HUES6 (cell line): ENCODE data around the gene BDH2.

Experiments used
- H3K27ac ChIP-seq: 2 replicates; pipeline ENCODE4 v1.7.0; 2013; ENCODE audit warnings: low read depth, mild to moderate bottlenecking, low read length, inconsistent platforms
- H3K27me3 ChIP-seq: 2 replicates; pipeline ENCODE4 v1.6.1; 2013; ENCODE audit warnings: low read length; ENCODE audit not compliant: control insufficient read depth, insufficient read depth
- H3K36me3 ChIP-seq: 2 replicates; pipeline ENCODE4 v1.6.1; 2013; ENCODE audit warnings: low read length; ENCODE audit not compliant: control insufficient read depth, insufficient read depth
- H3K4me1 ChIP-seq: 2 replicates; pipeline ENCODE4 v1.6.1; 2013; ENCODE audit warnings: low read length; ENCODE audit not compliant: control insufficient read depth, insufficient read depth
- H3K4me3 ChIP-seq: 2 replicates; pipeline ENCODE4 v1.5.1; 2013; ENCODE audit warnings: low read depth, low read length
- H3K9ac ChIP-seq: one replicate; pipeline ENCODE4 v1.6.1; 2013; ENCODE audit warnings: mild to moderate bottlenecking, low read length
- H3K9me3 ChIP-seq: 2 replicates; pipeline ENCODE4 v1.6.1; 2013; ENCODE audit warnings: low read depth, low read length; ENCODE audit not compliant: control insufficient read depth, insufficient read depth

BDH2 gene

GRCh38 chr4:103104886-103105285, 5.3 kb upstream of the BDH2 start:
- H3K9me3 ChIP-seq = no peaks in the 10 kb centered on the region
- no peak overlapping the region for H3K9ac ChIP-seq
- H3K27ac ChIP-seq = no peak overlapping the region
- H3K27me3 ChIP-seq = no peaks in the 10 kb centered on the region
- H3K4me1 ChIP-seq = no peaks in the 10 kb centered on the region
- H3K36me3 ChIP-seq = peaks cover 37% of the 10 kb centered on the region
- H3K4me3 ChIP-seq = no peak overlapping the region

- Histone ChIP-seq H3K27ac (no peak overlapping the region), H3K9ac (no peak overlapping the region), H3K4me3 (no peak overlapping the region)
Observed at GRCh38 chr4:103100691-103101090, 1.1 kb upstream of the BDH2 start.

GRCh38 chr4:103098756-103099440, 736 bp downstream of the BDH2 start:
- H3K9me3 ChIP-seq = no peaks in the 10 kb centered on the region
- H3K4me1 ChIP-seq = 0 out of 2 replicates have a peak, but pooled peaks cover 10% of the 10 kb centered on the region
- no peaks in the 10 kb centered on the region for H3K36me3 ChIP-seq
- no peak overlapping the region for H3K27ac ChIP-seq
- H3K4me3 ChIP-seq = peak overlapping the region; percentile 67
- no peaks in the 10 kb centered on the region for H3K27me3 ChIP-seq
- peak overlapping the region; percentile 66 for H3K9ac ChIP-seq

More at GRCh38 chr4:103100691-103101090, 1.1 kb upstream of the BDH2 start:
- H3K36me3 ChIP-seq = no peaks in the 10 kb centered on the region
- H3K4me1 ChIP-seq = 0 out of 2 replicates have a peak, but pooled peaks cover 10% of the 10 kb centered on the region
- no peaks in the 10 kb centered on the region for H3K9me3 ChIP-seq
- no peaks in the 10 kb centered on the region for H3K27me3 ChIP-seq

- H3K36me3 ChIP-seq = no peaks in the 10 kb centered on the region
- H3K9me3 ChIP-seq = no peaks in the 10 kb centered on the region
- no peak overlapping the region for H3K9ac ChIP-seq
- H3K4me3 ChIP-seq = peak overlapping the region; percentile 67; the same call in 1 of the 2 replicates
- H3K27ac ChIP-seq = no peak overlapping the region
- H3K4me1 ChIP-seq = 0 out of 2 replicates have a peak, but pooled peaks cover 10% of the 10 kb centered on the region
- no peaks in the 10 kb centered on the region for H3K27me3 ChIP-seq
Observed at GRCh38 chr4:103098341-103098740, 1.3 kb downstream of the BDH2 start.

DNA sequence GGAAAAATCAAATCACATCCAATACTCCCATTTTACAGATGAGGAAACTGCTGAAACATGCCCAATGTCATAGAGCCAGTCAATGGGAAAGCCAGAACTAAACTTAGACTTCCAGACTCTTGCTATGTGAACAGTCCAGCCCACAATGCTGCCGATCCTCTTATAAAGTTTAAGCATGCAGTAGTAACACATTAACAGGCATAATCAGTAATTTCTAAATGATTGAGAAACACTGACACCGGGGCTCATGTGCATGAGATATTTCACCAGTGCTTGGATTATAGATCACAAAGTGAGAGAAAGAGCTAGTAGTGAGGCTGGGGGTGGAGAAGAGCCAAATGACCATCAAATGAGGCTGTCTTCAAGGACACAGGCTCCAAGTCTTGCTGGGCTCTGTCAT, 2.5 kb downstream of the BDH2 start:
- 0 out of 2 replicates have a peak, but pooled peaks cover 10% of the 10 kb centered on the region for H3K4me1 ChIP-seq
- no peak overlapping the region for H3K9ac ChIP-seq
- H3K27me3 ChIP-seq = no peaks in the 10 kb centered on the region
- no peaks in the 10 kb centered on the region for H3K36me3 ChIP-seq
- no peak overlapping the region for H3K27ac ChIP-seq
- H3K4me3 ChIP-seq = no peak overlapping the region
- no peaks in the 10 kb centered on the region for H3K9me3 ChIP-seq

GRCh38 chr4:103095080-103095479, 4.6 kb downstream of the BDH2 start:
- no peaks in the 10 kb centered on the region for H3K9me3 ChIP-seq
- H3K36me3 ChIP-seq = peaks cover 9% of the 10 kb centered on the region
- H3K4me3 ChIP-seq = no peak overlapping the region
- H3K27me3 ChIP-seq = no peaks in the 10 kb centered on the region
- H3K9ac ChIP-seq = no peak overlapping the region
- H3K4me1 ChIP-seq = 0 out of 2 replicates have a peak, but pooled peaks cover 10% of the 10 kb centered on the region
- no peak overlapping the region for H3K27ac ChIP-seq

- Histone ChIP-seq H3K9ac (no peak overlapping the region), H3K27me3 (no peaks in the 10 kb centered on the region), H3K27ac (no peak overlapping the region), H3K9me3 (no peaks in the 10 kb centered on the region), H3K4me3 (no peak overlapping the region), H3K4me1 (no peaks in the 10 kb centered on the region), H3K36me3 (peaks cover 28% of the 10 kb centered on the region)
Observed at GRCh38 chr4:103092245-103092644, 7.4 kb downstream of the BDH2 start.

GRCh38 chr4:103091601-103092223, 7.9 kb downstream of the BDH2 start:
- Histone ChIP-seq H3K36me3 (peaks cover 34% of the 10 kb centered on the region), H3K27ac (no peak overlapping the region), H3K9ac (no peak overlapping the region), H3K27me3 (no peaks in the 10 kb centered on the region), H3K4me3 (no peak overlapping the region), H3K9me3 (no peaks in the 10 kb centered on the region), H3K4me1 (no peaks in the 10 kb centered on the region)

DNA sequence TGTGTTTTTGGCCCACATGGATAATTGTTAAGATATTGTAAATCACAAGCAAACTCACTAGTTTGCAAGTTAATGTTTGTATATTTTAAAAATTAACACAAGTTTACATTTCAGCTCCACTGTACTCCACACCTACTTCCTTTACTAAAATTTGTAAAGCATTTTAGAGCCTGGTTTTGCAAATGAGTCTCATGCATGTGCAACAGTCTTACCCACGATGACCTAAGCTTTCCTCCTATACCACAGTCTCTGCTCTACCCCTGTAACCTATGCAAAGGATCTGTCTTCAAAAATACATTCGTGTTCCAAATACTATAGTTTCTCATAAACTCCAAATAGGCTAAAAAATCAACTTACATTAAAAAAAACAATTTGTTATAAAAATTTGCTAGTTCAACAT, 10.2 kb downstream of the BDH2 start:
- peaks cover 50% of the 10 kb centered on the region for H3K36me3 ChIP-seq
- no peaks in the 10 kb centered on the region for H3K4me1 ChIP-seq
- no peak overlapping the region for H3K27ac ChIP-seq
- no peak overlapping the region for H3K4me3 ChIP-seq
- H3K9ac ChIP-seq = no peak overlapping the region
- no peaks in the 10 kb centered on the region for H3K27me3 ChIP-seq
- no peaks in the 10 kb centered on the region for H3K9me3 ChIP-seq

DNA sequence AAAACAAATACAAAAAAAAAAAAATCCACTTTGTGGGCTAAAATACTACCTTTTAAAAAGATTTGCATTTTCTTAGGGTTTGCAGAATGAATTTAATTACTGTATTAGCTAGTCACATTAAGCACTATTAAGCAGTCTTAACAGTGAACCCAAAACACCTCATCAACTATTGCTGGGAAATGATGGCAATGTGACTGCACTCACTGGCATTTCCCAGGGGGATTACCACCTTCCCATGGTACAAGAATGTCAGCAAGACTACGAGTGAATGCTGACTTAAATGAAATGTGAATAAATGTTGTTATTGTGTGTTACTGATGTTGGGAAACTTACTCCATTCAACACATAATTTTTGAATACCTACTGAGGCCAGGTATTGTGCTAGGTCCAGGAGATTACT, 13.1 kb downstream of the BDH2 start:
- Histone ChIP-seq H3K27ac (no peak overlapping the region), H3K27me3 (no peaks in the 10 kb centered on the region), H3K36me3 (peaks cover 55% of the 10 kb centered on the region), H3K4me1 (no peaks in the 10 kb centered on the region), H3K4me3 (no peak overlapping the region), H3K9ac (no peak overlapping the region), H3K9me3 (no peaks in the 10 kb centered on the region)

DNA sequence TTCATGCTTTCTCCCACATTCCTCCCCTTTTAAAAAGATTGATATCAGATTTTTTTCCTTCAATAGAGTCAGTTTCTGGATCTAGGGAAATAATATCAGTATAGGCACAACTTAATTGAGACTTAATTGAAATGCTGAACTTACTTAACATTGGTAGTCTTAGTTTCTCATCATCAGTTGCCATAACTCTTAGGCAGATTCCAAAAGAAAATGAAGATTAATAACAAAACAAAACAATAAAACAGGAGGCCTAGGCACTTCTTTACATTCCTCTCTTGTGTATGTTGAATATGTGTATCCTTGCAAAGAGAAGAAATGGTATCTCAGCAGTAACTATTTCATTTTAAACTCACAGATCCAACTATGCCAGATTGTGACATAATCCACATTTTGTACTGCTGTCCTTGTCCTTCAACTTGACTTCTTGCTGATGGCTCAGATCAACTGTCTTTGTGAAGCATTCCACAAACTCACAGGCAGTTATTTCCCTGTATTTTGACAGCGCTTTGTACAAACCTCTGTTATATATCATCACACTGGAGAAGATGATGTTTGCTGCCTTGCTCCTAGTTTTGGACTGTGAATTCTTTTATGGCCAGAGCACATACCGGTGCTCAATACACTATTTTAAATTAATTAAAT, 14.0 kb downstream of the BDH2 start:
- peaks cover 55% of the 10 kb centered on the region for H3K36me3 ChIP-seq
- no peaks in the 10 kb centered on the region for H3K27me3 ChIP-seq
- H3K27ac ChIP-seq = no peak overlapping the region
- no peaks in the 10 kb centered on the region for H3K9me3 ChIP-seq
- H3K4me3 ChIP-seq = no peak overlapping the region
- H3K9ac ChIP-seq = no peak overlapping the region
- H3K4me1 ChIP-seq = no peaks in the 10 kb centered on the region
